GM12891 (cell line): ENCODE data around the gene ACAD10.
"Not testable (repeated sequence)": the region's sequence is repeated elsewhere in the genome, so short reads cannot be mapped to it uniquely, and the experiment has no call there.

Source experiments
- DNase-seq: peaks from one replicate; pipeline ENCODE4 v3.0.0; 2011; ENCODE audit warnings: low spot score; ENCODE audit not compliant: insufficient read length
- FAIRE-seq: peaks from 2 replicates; lab custom pipeline; 2011; peaks lifted over from hg19 to GRCh38; lab: Jason Lieb, UNC
- PAX5 ChIP-seq: IDR thresholded peaks from 2 replicates; pipeline ENCODE4 v1.6.1; 2011; ENCODE audit warnings: low read length, moderate library complexity, mild to moderate bottlenecking; ENCODE audit not compliant: insufficient read depth, severe bottlenecking
- POLR2A ChIP-seq: IDR thresholded peaks from 2 replicates; pipeline ENCODE4 v1.6.1; 2011; ENCODE audit warnings: low read depth, low read length, control low read depth
- POLR2AphosphoS5 ChIP-seq: IDR thresholded peaks from 2 replicates; pipeline ENCODE4 v1.6.1; 2011; ENCODE audit warnings: low read depth, low read length, control low read depth
- POU2F2 ChIP-seq: IDR thresholded peaks from 2 replicates; pipeline ENCODE4 v1.6.1; 2011; ENCODE audit warnings: low read depth, mild to moderate bottlenecking, control low read depth, low read length, moderate library complexity
- SPI1 ChIP-seq: IDR thresholded peaks from 2 replicates; pipeline ENCODE4 v1.6.1; 2011; ENCODE audit warnings: low read depth, low read length, control low read depth
- TAF1 ChIP-seq: IDR thresholded peaks from 2 replicates; pipeline ENCODE4 v1.6.1; 2011; ENCODE audit warnings: low read depth, low read length, control low read depth

ACAD10 gene

GRCh38 chr12:111653596-111653995, 32.3 kb upstream of the ACAD10 start:
- FAIRE-seq (no peak), DNase-seq (no peak)
- TF ChIP-seq SPI1 (no peak), POU2F2 (no peak), POLR2A (no peak), TAF1 (no peak), POLR2AphosphoS5 (no peak), PAX5 (no peak)

DNA sequence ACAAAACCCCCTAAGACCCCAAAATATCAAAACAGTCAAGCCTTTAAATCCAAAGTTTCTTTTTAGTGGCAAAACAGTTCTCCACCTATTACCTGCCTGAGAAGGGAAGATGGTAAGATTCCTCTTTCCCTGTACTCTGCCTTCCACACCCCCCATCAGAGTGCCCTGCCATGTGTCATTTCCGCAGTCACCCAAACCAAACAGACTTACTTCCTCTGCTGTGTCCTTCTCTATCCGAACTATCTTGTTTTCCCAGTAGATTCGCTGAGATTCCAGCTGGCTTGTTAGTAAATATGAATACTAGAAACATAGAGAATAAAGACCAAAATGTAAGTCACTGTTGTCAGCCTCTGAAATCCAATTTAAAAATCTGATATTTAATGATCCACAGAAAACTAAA, 30.5 kb upstream of the ACAD10 start:
- TF ChIP-seq POU2F2: no peak
- TF ChIP-seq SPI1: no peak
- no peak for TF ChIP-seq POLR2A
- no peak for TF ChIP-seq TAF1
- TF ChIP-seq PAX5: no peak
- no peak for TF ChIP-seq POLR2AphosphoS5
- DNase-seq (no peak), FAIRE-seq (no peak)

DNA sequence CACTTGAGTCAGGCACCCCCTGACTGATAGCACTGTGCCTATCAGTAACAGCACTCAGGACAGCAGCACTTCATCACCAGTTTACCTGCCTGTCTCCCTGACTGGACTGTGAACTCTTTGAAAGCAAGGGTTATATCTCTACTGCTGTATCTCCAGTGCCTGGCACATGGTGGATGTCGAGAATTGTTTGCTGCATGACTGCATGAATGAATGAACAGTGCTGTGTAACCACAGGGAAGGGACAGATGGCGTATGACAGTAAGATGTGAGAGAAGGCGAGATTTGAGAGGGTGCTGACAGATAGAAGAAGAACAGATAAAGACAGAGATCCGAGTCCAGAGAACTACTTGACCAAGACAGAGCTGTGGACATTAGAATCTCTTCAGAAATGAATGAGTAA, 29.8 kb upstream of the ACAD10 start:
- FAIRE-seq: no peak
- TF ChIP-seq TAF1 (no peak), POLR2AphosphoS5 (no peak), POLR2A (no peak), POU2F2 (no peak), PAX5 (no peak), SPI1 (no peak)
- no peak for DNase-seq

GRCh38 chr12:111664499-111664898, 21.4 kb upstream of the ACAD10 start:
- no peak for FAIRE-seq
- no peak for DNase-seq
- TF ChIP-seq POU2F2 (no peak), SPI1 (no peak), TAF1 (no peak), PAX5 (no peak), POLR2AphosphoS5 (no peak), POLR2A (no peak)

DNA sequence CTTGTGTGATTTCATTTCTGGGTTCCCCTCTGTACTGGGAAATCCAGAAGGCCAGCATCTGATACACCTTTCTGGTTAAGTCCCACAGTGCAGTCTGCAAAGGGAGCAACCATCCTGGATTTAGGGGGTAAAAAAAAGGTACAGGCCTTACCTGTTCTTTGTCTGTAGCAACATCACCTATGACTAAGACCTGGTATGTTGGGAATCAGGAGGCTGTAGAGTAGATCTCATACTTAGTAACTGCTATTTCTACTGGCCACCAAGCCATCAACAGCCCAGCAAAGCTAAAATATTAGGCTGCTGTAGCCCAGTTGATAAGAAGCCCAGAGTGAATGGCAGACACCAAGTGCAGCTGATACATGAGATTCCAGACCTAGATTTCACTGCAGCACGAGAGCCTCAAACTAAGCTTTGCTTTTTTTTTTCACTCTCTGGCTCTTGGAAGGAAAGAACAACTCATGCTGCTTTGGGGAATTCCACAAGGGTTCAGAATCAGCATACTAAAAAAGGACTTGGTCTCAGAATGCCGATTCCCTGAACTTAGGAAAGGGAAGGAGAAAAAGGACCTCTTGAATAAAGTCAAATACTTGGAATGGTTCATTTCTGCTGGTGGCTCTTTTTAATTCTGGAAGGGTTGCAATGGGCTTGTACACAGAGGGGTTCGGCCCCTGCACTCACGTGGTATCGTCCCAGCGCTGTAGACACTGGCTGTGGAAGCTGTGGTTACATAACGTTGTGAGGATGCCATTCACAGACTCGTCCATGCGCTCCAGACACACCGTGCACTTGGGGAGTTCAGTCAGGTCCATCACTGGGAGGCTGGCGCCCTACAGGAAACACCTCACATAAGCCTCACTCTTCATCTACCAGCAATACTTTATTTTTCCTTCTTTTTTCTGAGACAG, 20.6 kb upstream of the ACAD10 start:
- TF ChIP-seq SPI1: no peak
- no peak for TF ChIP-seq POLR2AphosphoS5
- TF ChIP-seq POU2F2: no peak
- TF ChIP-seq POLR2A: no peak
- no peak for TF ChIP-seq TAF1
- TF ChIP-seq PAX5: no peak

DNA sequence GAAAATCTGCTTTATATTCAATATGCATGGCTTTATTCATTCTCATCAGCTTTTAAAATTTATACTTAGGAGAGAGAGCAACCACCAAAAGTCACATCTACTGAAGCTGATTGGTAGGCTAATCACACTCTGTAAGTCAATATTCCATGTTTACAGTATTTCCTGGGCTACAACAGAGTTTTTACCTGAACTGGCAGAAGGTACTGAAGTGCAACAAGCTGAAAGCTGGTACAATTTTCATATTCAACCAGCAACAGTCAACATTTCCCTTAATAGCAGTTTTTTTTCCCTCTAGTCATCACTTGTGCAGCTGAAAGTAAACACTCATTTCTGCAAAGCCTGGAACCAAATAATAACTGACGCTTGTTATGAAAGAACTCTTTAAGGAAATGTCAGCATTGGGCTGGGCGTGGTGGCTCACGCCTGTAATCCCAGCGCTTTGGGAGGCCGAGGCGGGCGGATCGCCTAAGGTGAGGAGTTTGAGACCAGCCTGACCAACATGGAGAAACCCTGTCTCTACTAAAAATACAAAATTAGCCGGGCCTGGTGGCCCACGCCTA, 13.0 kb upstream of the ACAD10 start:
- DNase-seq (no peak), FAIRE-seq (no peak)
- TF ChIP-seq PAX5: no peak
- no peak for TF ChIP-seq POU2F2
- TF ChIP-seq POLR2A: no peak
- TF ChIP-seq SPI1: no peak
- TF ChIP-seq POLR2AphosphoS5: no peak
- no peak for TF ChIP-seq TAF1

More for the DNA sequence above, 20.6 kb upstream of the ACAD10 start:
- DNase-seq (no peak), FAIRE-seq (no peak)

- FAIRE-seq (no peak), DNase-seq (no peak)
- TF ChIP-seq SPI1: no peak
- TF ChIP-seq TAF1: no peak
- TF ChIP-seq POU2F2: no peak
- TF ChIP-seq POLR2AphosphoS5: no peak
- no peak for TF ChIP-seq POLR2A
- TF ChIP-seq PAX5: no peak
These were observed 12.3 kb upstream of the ACAD10 start for GRCh38 chr12:111673503-111673902.

- TF ChIP-seq POLR2A: no peak
- TF ChIP-seq TAF1: no peak
- no peak for TF ChIP-seq POU2F2
- TF ChIP-seq POLR2AphosphoS5: no peak
- no peak for TF ChIP-seq PAX5
- TF ChIP-seq SPI1: no peak
- no peak for DNase-seq
- FAIRE-seq: no peak
These were observed 8.7 kb upstream of the ACAD10 start for GRCh38 chr12:111677186-111677585.

- not testable (repeated sequence) for DNase-seq, FAIRE-seq
These were observed 1.2 kb upstream of the ACAD10 start for GRCh38 chr12:111684485-111685198.
